ENCODE data around the gene SLC15A4.
"Not testable (repeated sequence)": the region's sequence is repeated elsewhere in the genome, so short reads cannot be mapped to it uniquely, and the experiment has no call there.

Gene SLC15A4

GRCh38 chr12:128823916-128824839 is at the start of gene SLC15A4:
TSS of gene SLC15A4 (minus strand) at chr12:128823958. CDS start at chr12:128823943, 15 bp downstream.
- DNase-seq (ENCODE audit: low read depth), result peak; percentile 86

- no peak for DNase-seq (ENCODE audit: low read depth)
Observed at GRCh38 chr12:128872303-128872702, 48.5 kb upstream of the SLC15A4 start.

DNA sequence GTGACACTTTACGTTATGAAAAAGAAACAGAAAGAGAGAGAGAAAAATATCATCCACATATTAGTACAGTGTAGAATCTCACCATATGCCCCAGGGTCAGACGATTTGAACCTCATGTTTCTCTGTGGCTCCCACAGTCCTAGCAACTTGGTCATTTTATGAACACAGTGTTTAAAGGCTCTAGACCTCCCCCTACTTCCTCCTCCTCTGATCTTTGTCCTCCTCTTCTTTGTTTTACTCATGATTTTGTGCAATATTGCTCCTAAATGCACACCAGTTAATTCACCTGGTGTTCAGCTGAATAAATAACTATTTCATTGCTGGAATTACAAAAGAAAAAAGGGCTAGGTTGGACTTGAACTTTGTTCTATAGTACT is 47.7 kb upstream of the SLC15A4 start:
- DNase-seq (ENCODE audit: low read depth), result no peak

DNA sequence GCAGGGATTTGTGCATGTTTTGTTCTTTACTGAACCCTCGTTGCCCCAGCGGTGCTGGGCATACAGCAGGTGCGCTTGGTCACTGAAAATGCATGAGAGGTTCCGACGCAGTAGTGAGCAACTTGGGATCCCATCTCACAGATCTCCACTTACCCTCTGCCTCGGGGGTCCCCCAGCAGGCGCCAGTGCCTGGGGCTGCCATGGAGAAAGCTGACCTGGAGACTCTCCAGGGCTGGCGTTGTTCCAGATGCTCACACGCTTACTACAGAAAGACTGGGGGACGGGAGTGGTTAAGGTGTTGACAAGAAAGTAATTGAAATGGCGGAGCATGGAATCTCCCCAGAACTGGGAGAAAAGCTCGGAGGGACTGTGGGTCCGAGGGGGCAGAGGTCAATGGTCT is 43.7 kb upstream of the SLC15A4 start:
- DNase-seq (ENCODE audit: low read depth), result no peak

DNA sequence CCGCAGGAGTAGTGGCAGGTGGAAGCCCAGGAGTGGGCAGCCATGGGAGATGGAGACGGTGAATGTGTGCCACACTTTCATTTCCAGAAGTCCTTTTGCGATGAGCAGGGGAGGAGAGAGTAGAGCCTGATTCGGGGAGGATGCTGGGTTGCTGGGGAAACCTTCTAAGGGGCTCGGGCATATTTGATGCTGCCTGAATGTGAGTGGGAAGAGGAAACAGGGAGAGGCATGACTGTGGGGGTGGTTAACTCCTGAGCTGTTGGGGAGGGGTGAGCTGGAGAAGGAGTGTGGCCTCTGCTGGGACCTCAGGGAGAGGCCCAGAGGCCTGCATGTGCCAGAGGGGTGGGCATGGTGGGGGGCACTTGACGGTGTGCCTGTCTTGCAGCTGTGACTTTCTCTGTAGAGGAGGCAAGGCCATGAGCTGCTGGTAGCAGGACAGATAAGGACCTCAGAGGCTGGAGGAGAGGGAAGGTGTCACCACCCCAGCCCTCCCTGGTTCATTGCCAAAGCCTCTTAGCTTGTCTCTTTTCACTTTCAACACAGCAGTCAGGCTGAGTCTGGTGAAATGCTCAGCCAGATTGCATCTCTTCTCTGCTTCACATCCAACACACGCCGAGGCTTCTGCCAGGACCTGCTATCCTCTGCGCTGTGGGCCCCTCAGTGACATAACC is 40.9 kb upstream of the SLC15A4 start:
- DNase-seq (ENCODE audit: low read depth), result no peak

DNA sequence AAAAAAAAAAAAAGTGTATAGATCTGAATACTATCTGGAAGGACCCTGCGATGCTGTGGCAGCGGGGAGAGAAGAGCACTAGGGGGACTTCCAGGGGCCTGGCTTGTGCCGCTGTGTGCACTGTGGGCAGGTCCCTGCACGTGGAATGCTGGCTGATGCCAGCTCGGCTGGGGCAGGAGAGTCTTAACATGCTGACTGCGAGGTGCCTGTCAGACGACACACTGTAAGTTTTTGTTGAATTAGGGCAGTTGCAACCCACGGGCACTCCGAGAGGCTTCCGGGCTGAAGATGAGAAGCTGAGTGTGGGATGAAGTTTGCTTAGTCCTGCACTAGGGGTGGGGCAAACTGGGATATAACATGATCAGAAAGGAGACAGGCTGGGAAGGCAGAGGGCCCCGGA is 40.2 kb upstream of the SLC15A4 start:
- no peak for DNase-seq (ENCODE audit: low read depth)

- no peak for DNase-seq (ENCODE audit: low read depth)
Observed at GRCh38 chr12:128861226-128862016, 37.7 kb upstream of the SLC15A4 start.

DNA sequence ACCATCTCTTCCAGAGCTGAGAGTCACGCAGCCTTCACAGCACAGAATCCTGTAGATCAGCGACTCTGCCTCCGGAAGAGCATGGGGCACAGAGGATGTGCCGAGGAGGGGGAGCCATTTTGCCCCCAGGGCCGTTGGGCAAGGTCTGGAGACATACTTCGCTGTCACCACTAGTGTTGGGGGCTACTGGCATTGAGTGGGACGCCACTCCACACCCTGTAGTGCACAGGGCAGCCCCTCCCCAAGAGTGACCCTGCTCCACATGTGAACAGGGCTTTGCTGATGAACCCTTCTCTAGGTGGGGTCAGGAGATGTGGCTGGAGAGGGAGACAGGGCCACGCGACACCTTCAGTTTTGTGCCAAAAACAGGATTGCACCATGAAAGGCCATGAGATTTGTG is 35.6 kb upstream of the SLC15A4 start:
- no peak for DNase-seq (ENCODE audit: low read depth)

- no peak for DNase-seq (ENCODE audit: low read depth)
Observed at GRCh38 chr12:128857133-128857763, 33.5 kb upstream of the SLC15A4 start.

DNA sequence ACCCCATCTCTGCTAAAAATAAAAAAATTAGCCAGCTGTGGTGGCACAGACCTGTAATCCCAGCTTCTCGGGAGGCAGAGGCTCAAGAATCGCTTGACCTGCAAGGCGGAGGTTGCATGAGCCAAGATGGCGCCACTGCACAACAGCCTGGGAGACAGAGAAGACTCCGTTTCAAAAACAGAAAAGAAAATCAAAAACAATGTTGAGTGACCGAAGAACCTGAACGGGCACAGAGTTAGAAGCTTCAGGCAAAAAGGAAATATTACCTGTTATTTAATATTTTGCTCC is 33.0 kb upstream of the SLC15A4 start:
- DNase-seq (ENCODE audit: low read depth), result no peak

- no peak for DNase-seq (ENCODE audit: low read depth)
Observed at GRCh38 chr12:128856035-128856790, 32.5 kb upstream of the SLC15A4 start.

GRCh38 chr12:128853600-128854197 is 29.9 kb upstream of the SLC15A4 start:
- no peak for DNase-seq (ENCODE audit: low read depth)

DNA sequence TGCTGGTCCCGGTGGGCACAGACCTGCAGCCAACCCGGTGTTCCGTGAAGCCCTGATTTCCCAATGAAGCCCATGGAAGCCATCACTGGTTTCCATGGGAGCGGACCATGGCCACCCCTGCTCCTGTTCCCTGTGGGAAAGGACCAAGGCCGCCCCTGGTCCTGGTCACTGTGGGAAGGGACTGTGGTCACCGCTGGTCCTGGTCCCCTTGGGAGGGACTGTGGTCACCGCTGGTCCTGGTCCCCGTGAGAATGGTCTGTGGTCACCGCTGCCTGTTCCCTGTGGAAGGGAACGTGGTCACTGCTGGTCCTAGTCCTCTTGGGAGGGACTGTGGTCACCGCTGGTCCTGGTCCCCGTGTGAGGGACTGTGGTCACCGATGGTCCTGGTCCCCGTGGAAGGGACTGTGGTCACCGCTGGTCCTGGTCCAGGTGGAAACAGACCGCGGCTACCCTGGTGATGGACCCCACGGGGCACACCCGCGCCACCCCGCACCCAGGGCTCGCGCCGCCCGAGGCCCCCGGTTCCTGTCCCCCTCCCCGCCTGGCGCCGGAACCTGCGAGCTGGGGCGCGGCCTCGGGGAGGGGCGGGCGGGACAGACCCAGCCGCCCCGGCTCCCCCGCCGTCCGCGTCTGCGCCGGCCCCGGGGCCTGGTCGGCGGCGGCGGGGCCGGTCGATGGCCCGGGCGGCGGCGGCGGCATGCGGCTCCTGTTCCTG is 29.3 kb upstream of the SLC15A4 start, which contains the start of gene GLT1D1:
GLT1D1 (plus strand) TSS at position 594 of the 715 bp plus-strand sequence; CDS start at position 698, 104 bp downstream.
- DNase-seq (ENCODE audit: low read depth), result no peak

GRCh38 chr12:128852026-128852698 is 28.4 kb upstream of the SLC15A4 start:
- DNase-seq (ENCODE audit: low read depth), result no peak

- DNase-seq (ENCODE audit: low read depth), result not testable (repeated sequence)
Observed at GRCh38 chr12:128851429-128851828, 27.7 kb upstream of the SLC15A4 start.

GRCh38 chr12:128850400-128850799 is 26.6 kb upstream of the SLC15A4 start:
- no peak for DNase-seq (ENCODE audit: low read depth)

- not testable (repeated sequence) for DNase-seq (ENCODE audit: low read depth)
Observed at GRCh38 chr12:128849806-128850205, 26.0 kb upstream of the SLC15A4 start.

- no peak for DNase-seq (ENCODE audit: low read depth)
Observed at GRCh38 chr12:128848371-128848770, 24.6 kb upstream of the SLC15A4 start.

- DNase-seq (ENCODE audit: low read depth), result not testable (repeated sequence)
Observed at GRCh38 chr12:128846671-128847070, 22.9 kb upstream of the SLC15A4 start.

All from stromal cell of bone marrow (primary cell).